ENCODE measurements around the gene HNRNPLL. TPM values are rescaled to one million over a fixed set of nuclear protein-coding genes. Genes with fewer than 3 reads are reported as not detected.

The HNRNPLL gene
- total and polyA plus RNA-seq, 2 of the 13 experiments (the other 11 are each of a cell fraction or from before 2014, with no cell fraction given): 49.4 to 103 TPM

DNA sequence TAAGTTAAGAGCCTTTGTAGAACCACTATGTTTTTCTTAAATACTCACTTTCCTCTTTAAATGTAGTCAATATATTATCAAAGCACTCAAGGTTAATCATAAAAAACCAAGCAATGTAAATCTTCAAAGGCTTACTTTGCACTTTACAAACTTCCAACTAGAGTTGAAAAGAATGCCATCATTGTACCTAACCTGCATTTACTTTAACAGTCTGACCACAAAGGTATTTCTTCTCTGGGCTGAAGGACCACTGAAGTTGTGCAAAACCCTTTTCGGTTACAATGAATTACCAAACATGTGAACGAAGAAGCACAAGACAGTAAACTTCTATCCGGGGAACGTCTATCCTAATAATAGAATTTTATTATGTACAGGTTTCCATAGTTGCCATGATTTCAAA lies 3.0 kb downstream of the HNRNPLL start (continued):
- no peak for TF ChIP-seq ZNF318 (CRISPR knock-in tag; IDR thresholded peaks at IDR 0.05)
- no peak for TF ChIP-seq ZNF543 (CRISPR knock-in tag; IDR thresholded peaks at IDR 0.05)
- no peak for TF ChIP-seq KLF11 (CRISPR knock-in tag; IDR thresholded peaks at IDR 0.05)
- TF ChIP-seq ZNF18 (CRISPR knock-in tag; IDR thresholded peaks at IDR 0.05; ENCODE audit: insufficient replicate concordance): no peak
- no peak for TF ChIP-seq TMF1 (CRISPR knock-in tag; IDR thresholded peaks at IDR 0.05; ENCODE audit: low read depth)
- TF ChIP-seq, protein P1, sequence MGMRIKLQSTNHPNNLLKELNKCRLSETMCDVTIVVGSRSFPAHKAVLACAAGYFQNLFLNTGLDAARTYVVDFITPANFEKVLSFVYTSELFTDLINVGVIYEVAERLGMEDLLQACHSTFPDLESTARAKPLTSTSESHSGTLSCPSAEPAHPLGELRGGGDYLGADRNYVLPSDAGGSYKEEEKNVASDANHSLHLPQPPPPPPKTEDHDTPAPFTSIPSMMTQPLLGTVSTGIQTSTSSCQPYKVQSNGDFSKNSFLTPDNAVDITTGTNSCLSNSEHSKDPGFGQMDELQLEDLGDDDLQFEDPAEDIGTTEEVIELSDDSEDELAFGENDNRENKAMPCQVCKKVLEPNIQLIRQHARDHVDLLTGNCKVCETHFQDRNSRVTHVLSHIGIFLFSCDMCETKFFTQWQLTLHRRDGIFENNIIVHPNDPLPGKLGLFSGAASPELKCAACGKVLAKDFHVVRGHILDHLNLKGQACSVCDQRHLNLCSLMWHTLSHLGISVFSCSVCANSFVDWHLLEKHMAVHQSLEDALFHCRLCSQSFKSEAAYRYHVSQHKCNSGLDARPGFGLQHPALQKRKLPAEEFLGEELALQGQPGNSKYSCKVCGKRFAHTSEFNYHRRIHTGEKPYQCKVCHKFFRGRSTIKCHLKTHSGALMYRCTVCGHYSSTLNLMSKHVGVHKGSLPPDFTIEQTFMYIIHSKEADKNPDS (CRISPR knock-in tag; IDR thresholded peaks at IDR 0.05): no peak
- no peak for TF ChIP-seq MAZ (IDR thresholded peaks at IDR 0.05; ENCODE audit: borderline replicate concordance, low read depth, low read length)
- TF ChIP-seq MAZ (CRISPR knock-in tag; IDR thresholded peaks at IDR 0.05; ENCODE audit: low read depth): no peak; the same call in 1 of the 2 replicates
- TF ChIP-seq, protein P2, sequence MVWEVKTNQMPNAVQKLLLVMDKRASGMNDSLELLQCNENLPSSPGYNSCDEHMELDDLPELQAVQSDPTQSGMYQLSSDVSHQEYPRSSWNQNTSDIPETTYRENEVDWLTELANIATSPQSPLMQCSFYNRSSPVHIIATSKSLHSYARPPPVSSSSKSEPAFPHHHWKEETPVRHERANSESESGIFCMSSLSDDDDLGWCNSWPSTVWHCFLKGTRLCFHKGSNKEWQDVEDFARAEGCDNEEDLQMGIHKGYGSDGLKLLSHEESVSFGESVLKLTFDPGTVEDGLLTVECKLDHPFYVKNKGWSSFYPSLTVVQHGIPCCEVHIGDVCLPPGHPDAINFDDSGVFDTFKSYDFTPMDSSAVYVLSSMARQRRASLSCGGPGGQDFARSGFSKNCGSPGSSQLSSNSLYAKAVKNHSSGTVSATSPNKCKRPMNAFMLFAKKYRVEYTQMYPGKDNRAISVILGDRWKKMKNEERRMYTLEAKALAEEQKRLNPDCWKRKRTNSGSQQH (CRISPR knock-in tag; IDR thresholded peaks at IDR 0.05; ENCODE audit: low read depth): no peak
- no peak for TF ChIP-seq ZNF883 (CRISPR knock-in tag; IDR thresholded peaks at IDR 0.05; ENCODE audit: not compliant biosample characterization)
- TF ChIP-seq ZMYM2 (CRISPR knock-in tag; IDR thresholded peaks at IDR 0.05): no peak
- no peak for TF ChIP-seq ATAD3A (CRISPR knock-in tag; IDR thresholded peaks at IDR 0.05)
- TF ChIP-seq GTF3A (CRISPR knock-in tag; conservative IDR thresholded peaks at IDR 0.05): no peak
- TF ChIP-seq ZNF326 (CRISPR knock-in tag; IDR thresholded peaks at IDR 0.05; ENCODE audit: borderline replicate concordance): no peak
- no peak for TF ChIP-seq MYC (CRISPR knock-in tag; IDR thresholded peaks at IDR 0.05; ENCODE audit: borderline replicate concordance)
- TF ChIP-seq ZNF253 (CRISPR knock-in tag; IDR thresholded peaks at IDR 0.05; ENCODE audit: borderline replicate concordance): no peak
